GM12873 (cell line): ENCODE measurements around the gene HDAC4.

Source experiments
- TF ChIP-seq, protein P1 (sequence below): IDR thresholded peaks from 2 replicates; pipeline ENCODE4 v1.5.1; 2012; ENCODE audit warnings: low read depth, mild to moderate bottlenecking, moderate library complexity, low read length, control low read depth; ENCODE audit not compliant: insufficient read depth; ENCODE audit errors: missing control alignments

HDAC4 gene

DNA sequence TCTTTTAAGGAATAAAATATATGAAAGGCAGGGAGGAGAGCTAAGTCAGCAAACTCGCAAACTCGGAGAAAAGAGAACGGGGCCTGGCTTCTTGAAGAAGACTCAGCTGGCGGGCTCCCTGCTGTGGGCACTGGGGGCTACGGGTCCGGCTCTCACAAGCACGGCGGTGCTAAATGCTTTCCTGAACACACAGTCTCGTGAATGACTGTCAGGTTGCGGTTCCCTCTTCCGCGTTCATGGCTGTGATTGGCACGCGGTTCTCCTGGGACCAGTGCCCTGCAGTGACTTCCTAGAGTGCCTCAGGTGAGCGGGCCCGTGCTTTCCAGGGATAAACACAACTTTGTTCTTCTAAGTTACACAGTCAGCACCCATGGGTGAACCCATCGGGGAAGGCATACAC is 208.4 kb downstream of the HDAC4 start:
- TF ChIP-seq, protein P1, sequence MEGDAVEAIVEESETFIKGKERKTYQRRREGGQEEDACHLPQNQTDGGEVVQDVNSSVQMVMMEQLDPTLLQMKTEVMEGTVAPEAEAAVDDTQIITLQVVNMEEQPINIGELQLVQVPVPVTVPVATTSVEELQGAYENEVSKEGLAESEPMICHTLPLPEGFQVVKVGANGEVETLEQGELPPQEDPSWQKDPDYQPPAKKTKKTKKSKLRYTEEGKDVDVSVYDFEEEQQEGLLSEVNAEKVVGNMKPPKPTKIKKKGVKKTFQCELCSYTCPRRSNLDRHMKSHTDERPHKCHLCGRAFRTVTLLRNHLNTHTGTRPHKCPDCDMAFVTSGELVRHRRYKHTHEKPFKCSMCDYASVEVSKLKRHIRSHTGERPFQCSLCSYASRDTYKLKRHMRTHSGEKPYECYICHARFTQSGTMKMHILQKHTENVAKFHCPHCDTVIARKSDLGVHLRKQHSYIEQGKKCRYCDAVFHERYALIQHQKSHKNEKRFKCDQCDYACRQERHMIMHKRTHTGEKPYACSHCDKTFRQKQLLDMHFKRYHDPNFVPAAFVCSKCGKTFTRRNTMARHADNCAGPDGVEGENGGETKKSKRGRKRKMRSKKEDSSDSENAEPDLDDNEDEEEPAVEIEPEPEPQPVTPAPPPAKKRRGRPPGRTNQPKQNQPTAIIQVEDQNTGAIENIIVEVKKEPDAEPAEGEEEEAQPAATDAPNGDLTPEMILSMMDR = no peak

DNA sequence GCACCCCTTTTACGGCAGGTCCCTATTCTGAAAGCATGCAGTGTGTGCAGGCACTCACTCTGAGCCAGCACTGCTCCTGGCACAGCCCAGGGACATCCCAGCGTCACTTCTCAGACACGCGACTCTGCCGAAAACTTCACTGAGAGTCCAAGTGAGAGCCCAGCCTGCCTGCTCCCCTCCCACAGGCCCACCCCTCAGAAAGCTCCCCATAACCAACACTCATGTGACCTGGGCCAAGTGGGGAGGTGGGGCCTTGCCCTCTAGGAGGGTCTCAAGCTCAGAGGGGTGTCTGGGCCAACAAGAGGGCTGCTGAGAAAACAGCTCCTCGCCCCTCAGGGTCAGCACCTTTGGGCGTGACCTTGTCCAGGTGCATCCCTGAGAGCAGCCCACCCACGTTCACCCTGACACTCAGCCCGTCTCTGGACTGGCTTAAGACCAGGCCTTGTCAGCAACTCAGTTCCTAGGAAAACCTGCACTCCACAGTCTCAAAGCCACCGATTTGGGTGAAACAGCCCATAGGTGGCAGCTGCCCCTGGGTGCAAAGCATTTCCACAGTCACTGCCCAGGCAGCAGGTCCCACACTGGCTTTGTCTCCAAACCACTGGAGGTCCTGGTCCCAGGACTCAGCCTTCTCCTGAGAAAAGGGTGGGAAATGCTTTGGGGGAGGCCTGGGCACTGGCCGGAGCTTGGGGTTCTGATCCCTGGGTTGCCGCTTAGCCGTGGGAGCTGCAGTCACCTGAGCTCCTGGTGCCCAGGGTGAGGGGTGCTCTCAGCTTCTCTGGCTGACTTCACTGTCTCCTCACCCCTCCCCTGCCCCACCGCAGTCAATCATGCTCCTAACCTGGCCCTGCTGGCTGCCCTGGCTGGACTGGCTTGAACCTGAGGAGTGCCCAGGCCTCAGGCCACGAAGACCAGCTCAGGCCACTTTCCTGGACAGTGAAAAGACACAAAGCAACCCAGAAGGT is 209.6 kb downstream of the HDAC4 start:
- TF ChIP-seq, protein P1 = no peak

DNA sequence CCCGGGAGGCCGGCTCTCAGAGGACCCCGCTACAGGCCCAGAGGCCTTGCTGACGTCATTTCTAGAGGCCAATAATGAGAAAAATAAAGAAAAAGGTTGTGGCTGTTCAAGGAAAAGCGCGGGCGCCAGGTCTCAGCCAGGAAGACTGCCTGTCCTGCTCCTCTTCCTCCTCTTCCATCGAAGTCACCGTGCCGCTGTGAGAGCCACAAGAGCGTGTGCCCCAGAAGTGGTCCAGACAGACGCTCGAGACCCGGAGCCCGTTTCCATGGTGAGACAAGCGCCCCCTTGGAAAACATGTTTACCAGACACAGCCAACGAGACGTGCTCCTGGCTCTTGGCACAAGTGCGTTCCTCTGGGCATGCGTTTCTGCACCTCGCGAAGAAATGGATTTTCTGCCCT is 210.5 kb downstream of the HDAC4 start:
- TF ChIP-seq, protein P1 = no peak

DNA sequence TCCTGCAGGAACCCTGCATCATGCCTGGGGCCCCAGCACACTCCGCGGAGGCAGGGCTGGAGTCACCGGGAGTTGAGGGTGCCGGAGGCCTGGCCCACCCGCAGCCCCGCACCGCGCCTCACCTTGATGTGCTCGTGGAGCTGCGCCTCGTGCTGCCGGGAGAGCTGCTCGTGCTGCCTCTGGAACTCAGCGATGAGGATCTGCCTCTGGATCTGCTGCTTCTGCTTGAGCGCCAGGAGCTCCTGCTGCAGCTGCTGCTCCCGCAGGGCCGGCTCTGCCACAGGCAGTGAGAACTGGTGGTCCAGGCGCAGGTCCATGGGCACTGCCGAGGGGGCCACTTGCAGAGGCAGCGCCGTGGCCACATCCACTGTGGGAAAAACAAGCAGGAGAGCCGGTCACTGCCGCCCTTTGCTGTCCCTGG is 211.1 kb downstream of the HDAC4 start:
- TF ChIP-seq, protein P1 = no peak

DNA sequence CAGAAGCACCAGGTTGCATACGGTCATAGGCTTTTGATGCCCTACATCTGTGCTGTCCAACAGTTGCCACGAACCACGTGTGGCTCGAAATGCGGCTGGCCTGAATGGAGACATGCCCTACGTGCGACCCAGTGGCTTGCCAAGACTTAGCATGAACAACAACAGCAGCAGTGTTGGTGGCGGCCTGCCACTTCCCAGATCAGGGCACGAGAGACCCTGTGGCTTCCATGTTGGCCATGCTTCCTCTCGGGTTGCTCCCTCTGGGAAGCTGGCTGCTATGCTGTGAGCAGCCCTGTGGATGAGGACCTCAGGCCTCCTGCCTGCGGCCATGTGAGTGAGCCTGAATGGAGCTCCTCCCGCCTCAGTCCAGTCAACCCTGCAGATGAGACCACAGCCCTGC is 212.3 kb downstream of the HDAC4 start:
- TF ChIP-seq, protein P1 = no peak

DNA sequence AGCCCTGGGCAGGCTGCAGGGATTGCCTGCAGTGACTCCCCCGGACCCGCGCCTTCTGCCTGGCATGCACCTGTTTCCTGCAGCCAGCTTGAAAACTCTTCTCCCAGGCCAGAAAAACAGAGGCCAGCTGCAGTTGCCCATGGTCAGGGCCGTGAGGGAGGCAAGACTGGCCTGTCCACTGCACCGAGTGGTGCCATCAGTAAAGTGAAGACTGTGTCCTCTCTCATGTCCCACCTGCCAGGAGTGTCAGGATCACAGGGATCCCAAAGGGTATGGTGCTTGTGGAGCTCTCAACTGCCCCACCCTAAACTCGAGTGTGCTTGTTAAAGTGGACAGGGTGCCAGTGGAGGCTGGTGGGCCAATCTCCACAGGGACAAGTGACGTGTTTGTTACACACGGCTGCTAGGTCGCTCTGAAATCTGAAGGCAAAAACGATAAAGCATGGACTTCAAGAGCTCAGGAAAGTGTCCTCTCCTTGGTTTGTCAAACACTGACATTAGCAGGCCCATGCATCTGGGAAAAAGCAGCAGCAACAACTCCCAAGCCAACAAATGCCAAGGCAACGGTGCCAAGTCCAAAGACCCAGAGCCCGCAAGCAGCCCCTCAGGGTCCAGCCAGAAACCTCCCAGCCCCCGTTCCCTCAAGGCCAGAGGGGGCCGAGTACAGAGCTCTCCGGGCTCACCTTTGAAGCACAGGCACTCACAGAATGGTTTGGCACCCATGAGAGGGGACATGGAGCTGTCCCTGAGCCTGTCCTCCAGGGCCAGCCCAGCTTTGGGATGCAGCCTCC is 213.2 kb downstream of the HDAC4 start:
- TF ChIP-seq, protein P1 = no peak
